ENCODE data around the gene ANXA3.
"Not testable (repeated sequence)": the region's sequence is repeated elsewhere in the genome, so short reads cannot be mapped to it uniquely, and the experiment has no call there.

Gene ANXA3

GRCh38 chr4:78543424-78544125 is 8.0 kb upstream of the ANXA3 start:
- no peak for DNase-seq

GRCh38 chr4:78544678-78545077 is 6.9 kb upstream of the ANXA3 start:
- DNase-seq, result no peak

- DNase-seq, result no peak
Measured at GRCh38 chr4:78545275-78546246, 6.0 kb upstream of the ANXA3 start.

GRCh38 chr4:78547899-78548298 is 3.7 kb upstream of the ANXA3 start:
- DNase-seq, result not testable (repeated sequence)

GRCh38 chr4:78548889-78549288 is 2.7 kb upstream of the ANXA3 start:
- not testable (repeated sequence) for DNase-seq

- DNase-seq, result no peak
Measured at GRCh38 chr4:78552389-78553042, 946 bp downstream of the ANXA3 start.

GRCh38 chr4:78553043-78553396 is 1.4 kb downstream of the ANXA3 start:
- DNase-seq, result no peak

GRCh38 chr4:78553529-78554060 is 2.0 kb downstream of the ANXA3 start:
- no peak for DNase-seq

GRCh38 chr4:78556665-78557064 is 5.1 kb downstream of the ANXA3 start:
- DNase-seq, result no peak

GRCh38 chr4:78557841-78558240 is 6.3 kb downstream of the ANXA3 start:
- no peak for DNase-seq

GRCh38 chr4:78558410-78558809 is 6.8 kb downstream of the ANXA3 start:
- DNase-seq, result no peak

GRCh38 chr4:78560296-78560963 is 8.9 kb downstream of the ANXA3 start:
- no peak for DNase-seq

- no peak for DNase-seq
Measured at GRCh38 chr4:78561677-78562076, 10.1 kb downstream of the ANXA3 start.

- DNase-seq, result no peak
Measured at GRCh38 chr4:78562687-78563086, 11.1 kb downstream of the ANXA3 start.

GRCh38 chr4:78565971-78566372 is 14.4 kb downstream of the ANXA3 start:
- no peak for DNase-seq

GRCh38 chr4:78566834-78567499 is 15.4 kb downstream of the ANXA3 start:
- no peak for DNase-seq

GRCh38 chr4:78567500-78568060 is 16.0 kb downstream of the ANXA3 start:
- no peak for DNase-seq

- DNase-seq, result no peak
Measured at GRCh38 chr4:78568640-78569305, 17.2 kb downstream of the ANXA3 start.

GRCh38 chr4:78569306-78569821 is 17.8 kb downstream of the ANXA3 start:
- DNase-seq, result no peak

GRCh38 chr4:78570117-78570516 is 18.5 kb downstream of the ANXA3 start:
- DNase-seq, result no peak

GRCh38 chr4:78571804-78572203 is 20.2 kb downstream of the ANXA3 start:
- DNase-seq, result no peak

Measured in hematopoietic multipotent progenitor cell treated with erythropoietin and hydrocortisone succinate and interleukin-3 and kit ligand, for 8 days (in vitro differentiated cells).